T-helper 1 cell treated with Interleukin-12 subunit alpha and Interleukin-12 subunit beta and Interleukin-4 antibody, amounts not matched to agents 30 μg/mL and 1 μg/mL, for 36 hours (primary cell): ENCODE results near the gene SGO2.
A peak's percentile ranks its signal among the peaks of the same experiment; 100 is the strongest.

Experiments
- H3K27ac Mint-ChIP-seq: one replicate; pipeline ENCODE4 v1.8.0; 2021; ENCODE audit warnings: mild to moderate bottlenecking, mixed read lengths
- H3K27me3 Mint-ChIP-seq: one replicate; pipeline ENCODE4 v1.8.0; 2021; ENCODE audit warnings: low read depth, mixed read lengths
- H3K36me3 Mint-ChIP-seq: one replicate; pipeline ENCODE4 v1.8.0; 2021; ENCODE audit warnings: low read depth, mixed read lengths
- H3K4me1 Mint-ChIP-seq: one replicate; pipeline ENCODE4 v1.8.0; 2021; ENCODE audit warnings: low read depth, mixed read lengths
- H3K4me3 Mint-ChIP-seq: one replicate; pipeline ENCODE4 v1.8.0; 2021; ENCODE audit warnings: mild to moderate bottlenecking, moderate library complexity, mixed read lengths
- H3K9me3 Mint-ChIP-seq: one replicate; pipeline ENCODE4 v1.8.0; 2021; ENCODE audit warnings: mixed read lengths

The SGO2 gene, protein sequence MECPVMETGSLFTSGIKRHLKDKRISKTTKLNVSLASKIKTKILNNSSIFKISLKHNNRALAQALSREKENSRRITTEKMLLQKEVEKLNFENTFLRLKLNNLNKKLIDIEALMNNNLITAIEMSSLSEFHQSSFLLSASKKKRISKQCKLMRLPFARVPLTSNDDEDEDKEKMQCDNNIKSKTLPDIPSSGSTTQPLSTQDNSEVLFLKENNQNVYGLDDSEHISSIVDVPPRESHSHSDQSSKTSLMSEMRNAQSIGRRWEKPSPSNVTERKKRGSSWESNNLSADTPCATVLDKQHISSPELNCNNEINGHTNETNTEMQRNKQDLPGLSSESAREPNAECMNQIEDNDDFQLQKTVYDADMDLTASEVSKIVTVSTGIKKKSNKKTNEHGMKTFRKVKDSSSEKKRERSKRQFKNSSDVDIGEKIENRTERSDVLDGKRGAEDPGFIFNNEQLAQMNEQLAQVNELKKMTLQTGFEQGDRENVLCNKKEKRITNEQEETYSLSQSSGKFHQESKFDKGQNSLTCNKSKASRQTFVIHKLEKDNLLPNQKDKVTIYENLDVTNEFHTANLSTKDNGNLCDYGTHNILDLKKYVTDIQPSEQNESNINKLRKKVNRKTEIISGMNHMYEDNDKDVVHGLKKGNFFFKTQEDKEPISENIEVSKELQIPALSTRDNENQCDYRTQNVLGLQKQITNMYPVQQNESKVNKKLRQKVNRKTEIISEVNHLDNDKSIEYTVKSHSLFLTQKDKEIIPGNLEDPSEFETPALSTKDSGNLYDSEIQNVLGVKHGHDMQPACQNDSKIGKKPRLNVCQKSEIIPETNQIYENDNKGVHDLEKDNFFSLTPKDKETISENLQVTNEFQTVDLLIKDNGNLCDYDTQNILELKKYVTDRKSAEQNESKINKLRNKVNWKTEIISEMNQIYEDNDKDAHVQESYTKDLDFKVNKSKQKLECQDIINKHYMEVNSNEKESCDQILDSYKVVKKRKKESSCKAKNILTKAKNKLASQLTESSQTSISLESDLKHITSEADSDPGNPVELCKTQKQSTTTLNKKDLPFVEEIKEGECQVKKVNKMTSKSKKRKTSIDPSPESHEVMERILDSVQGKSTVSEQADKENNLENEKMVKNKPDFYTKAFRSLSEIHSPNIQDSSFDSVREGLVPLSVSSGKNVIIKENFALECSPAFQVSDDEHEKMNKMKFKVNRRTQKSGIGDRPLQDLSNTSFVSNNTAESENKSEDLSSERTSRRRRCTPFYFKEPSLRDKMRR

DNA sequence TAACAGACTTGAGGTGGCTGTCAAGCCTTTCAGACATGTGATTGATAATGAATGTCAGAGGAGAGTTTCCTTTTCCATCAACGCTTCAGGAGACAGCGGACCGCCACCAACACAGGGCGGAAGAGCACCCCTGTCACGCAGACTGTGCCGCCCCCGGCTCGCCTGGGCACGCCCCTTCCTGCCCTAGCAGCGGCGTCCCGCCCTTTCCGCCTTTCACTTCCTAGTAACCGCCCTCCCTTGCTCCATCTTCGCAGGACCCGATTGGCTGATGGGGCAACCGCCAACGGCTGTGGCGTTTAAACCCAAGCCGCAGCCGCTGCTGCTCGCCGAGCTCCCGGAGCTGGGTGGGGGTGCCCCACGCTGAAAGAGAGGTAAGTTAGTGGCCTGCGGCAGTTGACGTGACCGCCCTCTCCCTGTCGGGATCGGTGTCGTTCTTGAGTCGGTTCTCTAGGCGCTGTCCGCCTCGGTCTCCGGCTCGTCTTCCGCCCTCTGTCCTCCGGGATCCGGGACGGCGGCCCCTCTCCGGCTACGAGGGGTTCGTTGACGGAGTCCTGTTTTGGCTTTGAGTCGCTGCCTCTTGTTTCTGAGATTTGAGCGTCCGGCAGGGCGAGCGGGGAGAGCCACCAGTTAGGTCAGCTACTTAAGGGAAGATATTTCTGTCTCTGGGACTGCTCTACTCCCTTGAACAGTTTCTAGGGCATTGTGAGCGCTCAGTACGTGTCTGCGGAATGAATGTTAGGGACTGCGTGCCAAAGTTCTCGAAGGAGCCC, at the start of gene SGO2:
Gene SGO2 (plus strand): TSS at position 326 of the 770 bp plus-strand sequence. CDS start 6,769 bp downstream, outside the sequence.
- Mint-ChIP-seq H3K27me3 (no peaks in the 10 kb centered on the region), H3K4me1 (peaks cover 36% of the 10 kb centered on the region), H3K4me3 (peak within 1 kb of the TSS; percentile 88), H3K27ac (peak within 1 kb of the TSS; percentile 79), H3K36me3 (peaks cover 12% of the 10 kb centered on the region), H3K9me3 (no peaks in the 10 kb centered on the region)

DNA sequence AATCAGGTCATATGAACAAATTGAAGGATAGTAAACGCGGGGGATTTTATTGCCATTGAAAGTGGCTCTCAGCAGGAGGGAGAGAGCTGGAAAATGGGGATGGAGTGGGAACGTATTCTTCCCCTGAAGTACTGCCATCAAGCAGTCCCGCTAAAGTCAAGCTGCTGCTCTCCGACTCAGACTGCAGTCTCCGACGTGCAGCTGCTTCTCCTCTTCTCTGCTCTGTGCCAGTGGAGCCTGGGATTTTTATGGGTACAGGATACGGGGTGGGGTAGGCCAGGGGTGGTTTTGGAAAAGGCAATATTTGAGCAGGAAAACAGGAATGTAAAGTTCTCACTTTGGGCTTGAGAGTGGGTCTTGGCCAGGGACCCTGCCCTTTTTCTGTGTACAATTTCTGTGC, 49.2 kb upstream of the SGO2 start:
- H3K4me1 Mint-ChIP-seq = peaks cover 5% of the 10 kb centered on the region
- H3K27ac Mint-ChIP-seq = no peak overlapping the region
- H3K9me3 Mint-ChIP-seq = no peaks in the 10 kb centered on the region
- no peak overlapping the region for H3K4me3 Mint-ChIP-seq
- no peaks in the 10 kb centered on the region for H3K27me3 Mint-ChIP-seq
- H3K36me3 Mint-ChIP-seq = peaks cover 16% of the 10 kb centered on the region

DNA sequence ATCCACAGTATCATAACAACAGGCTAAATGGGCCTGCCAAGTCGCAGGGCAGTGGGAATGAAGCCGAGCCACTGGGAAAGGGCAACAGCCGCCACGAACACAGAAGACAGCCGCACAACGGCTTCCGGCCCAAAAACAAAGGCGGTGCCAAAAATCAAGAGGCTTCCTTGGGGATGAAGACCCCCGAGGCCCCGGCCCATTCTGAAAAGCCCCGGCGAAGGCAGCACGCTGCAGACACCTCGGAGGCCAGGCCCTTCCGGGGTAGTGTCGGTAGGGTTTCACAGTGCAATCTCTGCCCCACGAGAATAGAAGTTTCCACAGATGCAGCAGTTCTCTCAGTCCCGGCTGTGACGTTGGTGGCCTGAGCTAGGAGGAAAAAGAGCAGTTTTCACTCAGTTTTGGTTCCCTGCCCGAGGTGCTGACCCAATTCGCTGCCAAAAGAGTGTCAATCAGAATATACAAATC, 48.3 kb upstream of the SGO2 start:
- H3K9me3 Mint-ChIP-seq = no peaks in the 10 kb centered on the region
- H3K4me1 Mint-ChIP-seq = peaks cover 5% of the 10 kb centered on the region
- H3K27ac Mint-ChIP-seq = no peak overlapping the region
- no peaks in the 10 kb centered on the region for H3K27me3 Mint-ChIP-seq
- no peak overlapping the region for H3K4me3 Mint-ChIP-seq
- H3K36me3 Mint-ChIP-seq = peaks cover 16% of the 10 kb centered on the region

DNA sequence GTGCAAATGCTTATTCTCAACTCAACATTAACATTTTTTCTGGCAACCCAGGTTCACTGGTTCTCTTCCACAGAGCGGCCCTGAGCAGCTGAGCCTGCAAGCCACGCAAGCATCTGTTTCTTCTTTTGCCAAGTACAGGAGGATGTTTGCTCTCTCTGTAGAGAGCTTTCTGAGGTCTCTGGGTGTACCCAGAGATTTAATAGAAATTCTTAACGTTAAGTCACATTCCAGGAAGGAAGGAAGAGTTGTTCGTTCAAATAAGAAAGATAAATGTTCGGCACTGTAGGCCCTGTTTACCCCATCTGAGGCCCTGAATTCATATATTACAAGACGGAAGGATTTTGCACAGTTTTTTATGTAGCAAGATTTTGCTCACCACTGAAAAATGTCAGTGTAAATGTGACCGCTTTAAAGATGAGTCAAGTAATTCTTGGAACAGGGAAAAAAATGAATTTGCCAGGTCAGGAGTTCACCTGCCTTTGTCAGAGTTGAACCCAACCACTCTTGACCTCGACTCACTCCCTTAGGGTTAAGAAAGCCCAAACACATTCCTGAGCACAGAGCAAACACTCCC, 46.2 kb upstream of the SGO2 start:
- no peaks in the 10 kb centered on the region for H3K9me3 Mint-ChIP-seq
- H3K4me1 Mint-ChIP-seq = peaks cover 9% of the 10 kb centered on the region
- no peak overlapping the region for H3K4me3 Mint-ChIP-seq
- H3K27me3 Mint-ChIP-seq = no peaks in the 10 kb centered on the region
- peaks cover 12% of the 10 kb centered on the region for H3K36me3 Mint-ChIP-seq
- H3K27ac Mint-ChIP-seq = peak overlapping the region; percentile 1

DNA sequence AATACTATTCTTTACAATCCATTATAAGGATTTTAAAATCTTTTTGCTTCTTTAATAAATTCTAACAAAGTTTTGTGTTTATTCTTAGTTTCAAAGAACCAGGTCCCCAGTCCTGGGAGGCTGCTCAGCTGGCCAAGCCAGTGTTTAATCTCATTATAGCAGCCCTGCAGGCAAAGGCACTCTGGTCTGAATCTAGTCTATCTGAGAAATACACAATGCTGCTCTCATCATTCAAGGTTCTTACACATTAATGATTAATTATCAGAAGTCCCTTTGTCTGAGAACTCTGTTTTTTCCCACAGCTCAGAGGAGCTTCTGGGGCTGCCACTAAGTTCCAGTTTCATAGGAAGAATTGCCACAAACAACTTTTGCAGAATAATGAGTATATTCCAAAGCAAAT, 43.8 kb upstream of the SGO2 start:
- peaks cover 7% of the 10 kb centered on the region for H3K36me3 Mint-ChIP-seq
- H3K9me3 Mint-ChIP-seq = no peaks in the 10 kb centered on the region
- H3K4me1 Mint-ChIP-seq = peaks cover 9% of the 10 kb centered on the region
- H3K27me3 Mint-ChIP-seq = no peaks in the 10 kb centered on the region
- no peak overlapping the region for H3K4me3 Mint-ChIP-seq
- no peak overlapping the region for H3K27ac Mint-ChIP-seq

DNA sequence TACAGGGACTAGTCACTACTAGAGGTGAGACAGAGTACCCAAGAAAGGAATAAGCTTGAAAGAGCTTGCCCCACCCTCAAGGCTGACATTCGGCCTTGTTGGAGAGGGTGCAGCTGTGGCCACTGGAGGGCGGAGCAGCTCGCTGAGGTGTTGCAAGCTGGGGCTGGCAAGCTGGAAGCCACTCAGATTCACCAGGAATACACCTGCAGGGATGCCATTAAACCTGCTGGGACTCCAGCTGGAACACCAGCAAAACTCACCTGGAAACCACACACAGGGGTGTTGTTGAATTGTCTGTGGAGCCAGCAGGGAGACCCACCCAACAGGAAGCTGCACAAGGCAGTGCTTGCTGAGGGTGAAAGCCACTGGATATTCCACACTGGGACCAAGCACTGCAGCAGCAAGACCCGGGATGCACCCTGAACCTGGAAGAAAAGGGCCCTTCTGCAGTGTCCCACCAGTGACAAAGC, 42.2 kb upstream of the SGO2 start:
- Mint-ChIP-seq H3K27me3 (no peaks in the 10 kb centered on the region), H3K27ac (no peak overlapping the region), H3K36me3 (peaks cover 4% of the 10 kb centered on the region), H3K9me3 (no peaks in the 10 kb centered on the region), H3K4me3 (no peak overlapping the region), H3K4me1 (peaks cover 9% of the 10 kb centered on the region)

DNA sequence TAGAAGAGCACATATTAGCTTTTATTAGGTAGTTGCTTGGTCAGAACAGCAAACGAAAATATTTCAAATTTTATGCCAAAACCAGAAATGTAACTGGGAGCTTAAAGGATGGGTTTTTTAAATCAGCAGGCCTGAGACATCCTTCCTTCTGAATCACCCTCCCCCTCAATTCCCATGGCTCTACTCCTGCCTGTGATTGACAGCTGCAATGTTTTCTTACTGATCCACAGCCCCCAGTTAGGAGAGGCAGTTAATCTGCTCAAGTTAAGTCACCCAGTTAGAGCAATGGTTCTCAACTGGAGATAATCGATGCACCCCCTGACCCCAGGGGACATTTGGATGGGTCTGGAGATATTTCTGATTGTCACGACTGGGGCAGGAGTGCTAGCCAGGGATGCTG, 41.1 kb upstream of the SGO2 start:
- no peak overlapping the region for H3K4me3 Mint-ChIP-seq
- no peaks in the 10 kb centered on the region for H3K27me3 Mint-ChIP-seq
- no peak overlapping the region for H3K27ac Mint-ChIP-seq
- H3K36me3 Mint-ChIP-seq = peaks cover 6% of the 10 kb centered on the region
- H3K4me1 Mint-ChIP-seq = peaks cover 9% of the 10 kb centered on the region
- no peaks in the 10 kb centered on the region for H3K9me3 Mint-ChIP-seq

DNA sequence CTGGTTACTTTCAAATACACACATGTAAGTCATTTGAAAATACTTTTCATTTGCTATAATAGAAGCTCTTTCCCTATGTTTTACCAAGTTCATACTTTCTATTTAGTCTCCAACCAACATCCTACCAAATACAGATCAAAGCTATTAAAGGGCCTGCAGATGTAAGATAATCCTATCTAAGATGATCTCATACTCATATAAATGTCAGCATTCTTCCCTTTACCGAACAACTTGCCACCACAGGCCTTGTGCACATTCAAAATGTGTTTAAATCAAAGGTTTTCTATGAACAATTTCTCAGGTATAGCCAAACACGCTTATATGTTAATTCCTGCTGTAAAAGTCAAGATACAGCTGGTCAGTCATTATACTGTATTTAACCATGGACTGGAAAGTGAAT, 39.5 kb upstream of the SGO2 start:
- Mint-ChIP-seq H3K4me3 (no peak overlapping the region), H3K36me3 (peaks cover 16% of the 10 kb centered on the region), H3K9me3 (peaks cover 4% of the 10 kb centered on the region), H3K4me1 (peaks cover 4% of the 10 kb centered on the region), H3K27ac (no peak overlapping the region), H3K27me3 (no peaks in the 10 kb centered on the region)

DNA sequence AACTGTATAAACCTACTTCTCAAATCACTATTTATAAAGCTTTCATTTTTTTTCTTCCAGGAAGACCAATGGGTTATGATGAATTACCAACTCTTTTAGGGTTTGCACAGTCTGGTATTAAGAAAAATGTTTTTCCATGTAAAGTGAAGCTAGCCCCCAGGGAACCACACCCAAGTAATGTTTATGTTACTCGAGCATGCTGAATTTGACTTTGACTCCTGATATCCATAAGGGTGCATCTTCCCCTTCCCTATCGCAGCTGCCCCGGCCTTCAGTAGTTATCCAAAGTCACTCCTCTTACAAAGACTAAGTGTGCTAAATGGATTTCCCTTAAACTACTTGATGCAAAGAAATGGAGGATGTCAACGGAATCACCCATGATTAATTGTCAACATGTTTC, 37.8 kb upstream of the SGO2 start:
- Mint-ChIP-seq H3K36me3 (peaks cover 26% of the 10 kb centered on the region), H3K9me3 (peaks cover 4% of the 10 kb centered on the region), H3K4me1 (peaks cover 3% of the 10 kb centered on the region), H3K27me3 (no peaks in the 10 kb centered on the region), H3K27ac (no peak overlapping the region), H3K4me3 (no peak overlapping the region)

DNA sequence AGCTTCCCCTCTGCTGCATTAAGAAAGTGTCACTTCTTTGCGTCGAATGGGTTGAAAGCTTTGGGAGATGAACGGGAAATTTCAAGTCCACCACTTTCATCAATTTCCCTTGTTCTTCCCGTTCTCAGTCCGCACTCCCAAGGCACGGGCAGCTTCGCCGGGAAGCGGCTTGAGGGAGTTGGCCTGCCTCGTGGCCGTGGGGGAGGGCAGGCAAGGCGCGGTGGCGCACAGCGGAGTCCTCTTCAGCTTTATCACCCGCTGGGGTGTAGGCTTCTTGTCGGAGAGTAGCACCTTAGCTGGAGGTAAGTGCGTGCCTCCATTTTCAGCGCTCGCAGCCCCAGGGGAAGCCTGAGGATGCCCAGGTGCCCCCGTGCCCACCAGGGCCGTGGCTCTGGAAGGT, 36.0 kb upstream of the SGO2 start:
- Mint-ChIP-seq H3K27ac (no peak overlapping the region), H3K36me3 (peaks cover 28% of the 10 kb centered on the region), H3K9me3 (peaks cover 4% of the 10 kb centered on the region), H3K4me3 (no peak overlapping the region), H3K27me3 (no peaks in the 10 kb centered on the region), H3K4me1 (no peaks in the 10 kb centered on the region)

DNA sequence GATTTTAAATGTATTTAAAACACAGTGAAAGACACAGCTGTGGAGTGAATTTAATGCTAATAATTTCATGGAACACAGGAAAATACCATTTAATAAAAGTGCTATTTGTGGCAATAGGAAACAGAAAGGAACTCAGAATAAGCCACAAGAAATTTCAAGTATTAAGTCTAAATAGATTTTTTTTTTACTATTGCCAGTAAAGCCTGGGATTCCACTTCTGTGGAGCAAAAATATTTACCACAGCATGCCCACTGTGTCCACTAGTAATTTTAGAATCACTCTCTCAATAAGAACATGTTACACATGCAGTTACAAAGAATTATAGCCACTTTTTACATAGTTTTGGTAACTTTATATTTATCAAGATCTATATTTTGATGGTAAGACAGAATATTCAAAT, 33.4 kb upstream of the SGO2 start:
- H3K9me3 Mint-ChIP-seq = peaks cover 4% of the 10 kb centered on the region
- H3K27me3 Mint-ChIP-seq = no peaks in the 10 kb centered on the region
- H3K36me3 Mint-ChIP-seq = peaks cover 33% of the 10 kb centered on the region
- H3K27ac Mint-ChIP-seq = no peak overlapping the region
- no peak overlapping the region for H3K4me3 Mint-ChIP-seq
- no peaks in the 10 kb centered on the region for H3K4me1 Mint-ChIP-seq

DNA sequence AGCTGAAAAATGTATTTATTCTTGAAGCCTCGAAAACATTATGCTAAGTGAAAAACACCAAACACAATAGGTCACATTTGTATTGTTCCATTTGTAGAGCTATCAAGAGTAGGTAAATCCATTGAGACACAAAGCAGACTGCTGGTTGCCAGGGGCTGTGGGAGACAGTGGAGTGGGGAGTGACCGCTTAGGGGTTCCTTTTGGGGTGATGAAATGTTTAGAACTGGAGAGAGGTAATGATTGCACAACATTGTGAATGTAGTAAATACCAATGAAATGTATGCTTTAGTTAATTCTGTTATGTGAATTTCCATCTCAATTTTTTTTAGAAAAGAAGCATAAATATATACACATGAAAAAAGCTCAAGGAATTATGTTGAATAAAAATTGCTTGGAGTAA, 32.0 kb upstream of the SGO2 start:
- Mint-ChIP-seq H3K36me3 (peaks cover 41% of the 10 kb centered on the region), H3K4me1 (no peaks in the 10 kb centered on the region), H3K27me3 (no peaks in the 10 kb centered on the region), H3K27ac (no peak overlapping the region), H3K9me3 (peaks cover 4% of the 10 kb centered on the region), H3K4me3 (no peak overlapping the region)

DNA sequence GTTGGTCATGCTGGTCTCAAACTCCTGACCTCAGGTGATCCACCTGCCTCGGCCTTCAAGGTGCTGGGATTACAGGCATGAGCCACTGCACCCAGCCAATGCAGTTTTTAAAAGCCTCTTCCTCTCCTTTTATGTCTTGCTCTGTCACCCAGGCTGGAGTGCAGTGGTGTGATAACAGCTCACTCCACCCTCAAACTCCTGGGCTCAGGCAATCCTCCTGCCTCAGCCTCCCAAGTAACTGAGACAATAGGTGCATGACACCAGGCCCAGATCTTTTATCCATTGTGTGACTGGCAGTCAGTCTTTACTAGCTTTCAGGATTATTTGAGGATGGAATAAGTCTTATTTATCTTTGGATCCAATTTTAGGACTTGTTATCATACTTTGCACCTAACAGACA, 29.3 kb upstream of the SGO2 start:
- H3K4me1 Mint-ChIP-seq = no peaks in the 10 kb centered on the region
- H3K27me3 Mint-ChIP-seq = no peaks in the 10 kb centered on the region
- H3K36me3 Mint-ChIP-seq = peaks cover 26% of the 10 kb centered on the region
- H3K4me3 Mint-ChIP-seq = no peak overlapping the region
- H3K27ac Mint-ChIP-seq = no peak overlapping the region
- H3K9me3 Mint-ChIP-seq = no peaks in the 10 kb centered on the region
